GM18507 (cell line): ENCODE measurements around the gene HOXA1.

ENCODE experiments used
- DNase-seq: peaks from one replicate; pipeline ENCODE4 v3.0.0; 2011; ENCODE audit warnings: low read depth; ENCODE audit not compliant: insufficient read length; ENCODE audit errors: extremely low spot score
- FAIRE-seq: peaks from 2 replicates; lab custom pipeline; 2011; peaks lifted over from hg19 to GRCh38; lab: Jason Lieb, UNC

Gene HOXA1

DNA sequence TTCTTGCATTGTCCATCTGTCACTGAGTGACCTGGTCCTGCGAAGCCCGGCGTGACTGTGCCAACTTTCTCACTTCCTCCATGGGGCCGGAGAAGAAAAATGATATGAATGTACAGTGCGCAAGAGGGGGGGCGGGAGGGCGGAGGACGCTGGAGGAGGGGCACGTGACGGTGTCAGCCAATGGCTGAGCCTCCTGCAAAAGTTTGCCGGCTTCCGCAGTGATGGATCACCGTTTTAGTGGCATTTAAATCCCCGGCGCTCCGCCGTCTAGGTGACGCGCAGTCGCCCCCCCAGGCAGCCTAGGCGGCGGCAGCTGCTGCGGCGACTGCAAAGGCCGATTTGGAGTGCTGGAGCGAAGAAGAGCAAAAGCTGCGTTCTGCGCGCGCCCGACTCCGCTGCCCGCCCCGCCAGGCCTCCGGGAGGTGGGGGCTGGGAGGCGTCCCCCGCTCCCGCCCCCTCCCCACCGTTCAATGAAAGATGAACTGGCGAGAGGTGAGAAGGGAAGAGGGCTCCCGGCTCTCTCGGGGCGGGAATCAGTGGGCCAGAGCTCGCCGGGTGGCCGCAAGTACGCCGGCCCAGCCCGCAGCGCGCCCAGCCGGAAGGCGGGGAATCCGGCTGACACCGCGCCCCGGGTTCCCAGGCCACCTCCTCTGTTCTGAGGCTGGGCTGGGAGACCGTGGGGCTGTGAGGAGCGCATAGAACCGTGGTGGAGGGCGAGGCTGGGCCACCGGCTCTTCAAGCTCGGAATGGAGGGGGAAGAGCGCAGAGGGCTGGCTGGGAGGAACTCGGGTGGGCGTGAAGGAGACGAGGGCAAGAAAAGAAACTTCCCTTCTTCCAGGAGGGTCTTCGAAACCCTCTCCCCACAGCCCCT lies at the start of gene HOXA1:
HOXA1 (minus strand) TSS at position 104 of the 871 bp plus-strand sequence; CDS start at position 16, 88 bp downstream.
- DNase-seq (peak; percentile 93), FAIRE-seq (peak; percentile 96)

DNA sequence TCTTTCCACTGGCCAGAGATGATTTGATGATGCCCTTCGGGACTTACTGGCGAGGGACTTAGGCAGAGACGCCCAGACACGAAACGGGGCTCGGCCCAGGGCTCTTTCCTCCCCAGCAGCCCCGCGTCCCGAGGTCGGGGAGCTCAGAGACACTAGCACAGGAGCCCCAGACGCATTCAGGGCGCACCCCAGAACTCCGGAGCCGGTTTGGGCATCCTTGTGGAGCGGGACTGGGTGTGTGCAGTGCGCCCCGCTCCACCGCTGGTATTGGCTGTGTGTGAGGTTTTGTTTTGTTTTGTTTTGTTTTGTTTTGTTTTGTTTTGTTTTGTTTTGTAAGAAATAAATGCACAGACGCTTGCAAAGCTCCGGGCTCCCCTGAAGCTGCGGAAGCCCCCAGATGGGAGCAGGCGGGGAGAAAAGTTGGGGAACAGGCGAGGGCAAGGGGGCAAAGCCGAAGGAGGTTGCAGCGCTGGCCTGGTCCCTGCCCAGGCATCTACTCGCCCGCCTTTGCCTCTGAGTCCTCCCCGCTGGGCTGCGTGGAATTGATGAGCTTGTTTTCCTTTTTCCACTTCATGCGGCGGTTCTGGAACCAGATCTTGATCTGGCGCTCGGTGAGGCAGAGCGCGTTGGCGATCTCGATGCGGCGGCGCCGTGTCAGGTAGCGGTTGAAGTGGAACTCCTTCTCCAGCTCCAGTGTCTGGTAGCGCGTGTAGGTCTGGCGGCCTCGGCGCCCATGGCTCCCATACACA lies 49.5 kb upstream of the HOXA1 start:
- DNase-seq (no peak), FAIRE-seq (no peak)

DNA sequence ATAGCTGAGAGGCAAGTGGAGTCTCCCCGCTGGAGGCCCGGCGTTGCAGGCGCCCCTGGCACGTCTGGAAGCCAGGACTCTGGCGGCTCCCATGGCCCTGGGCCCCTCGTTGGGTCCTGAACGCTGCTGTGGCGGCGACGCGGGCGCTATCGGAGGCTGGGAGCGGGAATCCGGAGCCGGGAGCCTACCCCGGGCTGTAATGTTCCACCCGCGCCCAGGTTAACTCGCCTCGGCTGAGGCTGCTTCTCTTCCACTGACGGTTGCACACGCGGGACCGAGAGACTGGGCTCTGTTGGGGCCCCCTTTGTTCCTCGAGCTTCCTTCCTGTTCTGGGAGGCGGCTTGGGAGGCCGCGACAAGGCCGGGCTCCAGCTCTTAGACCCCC lies 49.0 kb upstream of the HOXA1 start:
- FAIRE-seq (no peak), DNase-seq (no peak)

GRCh38 chr7:27143950-27144780 lies 48.4 kb upstream of the HOXA1 start:
- no peak for FAIRE-seq
- no peak for DNase-seq

- FAIRE-seq: no peak
- DNase-seq: no peak
These were observed 47.5 kb upstream of the HOXA1 start, which contains the start of gene HOXA5 for GRCh38 chr7:27143023-27143949. Gene HOXA5 (minus strand): TSS chr7:27143681. CDS start chr7:27143607, 74 bp downstream.

GRCh38 chr7:27142580-27143022 lies 46.8 kb upstream of the HOXA1 start:
- DNase-seq: no peak
- no peak for FAIRE-seq

DNA sequence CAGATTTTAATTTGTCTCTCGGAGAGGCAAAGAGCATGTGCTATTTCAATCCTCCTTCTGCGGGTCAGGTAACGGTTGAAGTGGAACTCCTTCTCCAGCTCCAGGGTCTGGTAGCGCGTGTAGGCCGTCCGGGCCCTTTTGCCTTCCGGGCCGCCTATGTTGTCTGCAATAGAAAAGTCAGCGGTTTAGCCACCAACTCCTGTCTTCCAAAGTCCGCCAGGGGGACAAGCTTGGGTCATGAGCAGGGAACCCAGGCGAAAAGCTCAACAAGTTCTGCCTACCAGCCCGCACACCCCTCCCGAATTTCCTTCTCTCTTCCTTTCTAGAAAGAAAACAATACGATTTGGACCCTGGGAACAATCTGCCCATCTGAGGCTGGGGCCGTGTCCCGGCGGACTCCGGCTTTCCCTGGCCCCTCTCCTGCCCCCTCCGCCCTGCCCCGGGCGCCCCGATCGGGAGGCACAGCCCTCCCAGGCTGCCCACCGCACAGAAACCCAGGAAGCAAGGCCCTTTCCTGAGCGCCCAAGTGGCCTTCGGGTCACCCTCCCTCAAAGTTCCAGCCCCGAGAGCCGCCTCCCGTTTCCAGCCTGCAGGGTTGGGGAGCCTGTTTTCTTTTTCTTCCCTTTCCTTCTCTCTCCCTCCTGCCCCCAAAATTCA lies 46.3 kb upstream of the HOXA1 start:
- FAIRE-seq: no peak
- no peak for DNase-seq

DNA sequence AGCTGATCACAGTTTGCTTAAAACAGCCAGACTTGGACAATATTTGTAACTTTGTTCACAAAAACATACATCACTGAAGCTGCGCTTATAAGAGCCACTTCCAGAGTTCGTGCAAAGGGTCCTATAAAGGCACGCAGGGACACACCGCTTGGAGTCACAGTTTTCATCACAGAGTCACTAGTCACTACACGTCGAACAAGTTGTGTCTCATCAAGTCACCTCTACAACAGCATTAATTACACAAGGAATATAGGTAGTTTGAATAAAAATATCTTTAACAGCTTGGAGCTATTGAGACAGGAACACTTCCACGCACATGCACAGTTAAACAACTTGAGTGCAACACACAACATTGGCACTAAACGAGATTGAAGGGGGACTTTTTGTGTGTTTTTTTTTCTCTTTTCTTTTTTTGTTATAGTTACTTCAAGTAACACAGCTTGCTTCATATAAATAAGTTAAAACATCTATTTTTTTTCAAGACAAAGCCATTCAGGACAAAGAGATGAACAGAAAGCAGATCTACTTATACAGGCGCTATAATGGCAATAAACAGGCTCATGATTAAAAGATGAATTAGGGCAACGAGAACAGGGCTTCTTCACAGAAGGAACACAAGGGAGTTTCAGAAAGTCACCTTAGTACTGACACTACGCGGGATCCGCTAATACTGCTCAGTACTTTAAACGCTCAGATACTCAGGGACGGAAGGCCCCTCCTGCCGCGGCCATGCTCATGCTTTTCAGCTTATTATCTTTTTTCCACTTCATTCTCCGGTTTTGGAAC lies 45.5 kb upstream of the HOXA1 start:
- FAIRE-seq (no peak), DNase-seq (no peak)

DNA sequence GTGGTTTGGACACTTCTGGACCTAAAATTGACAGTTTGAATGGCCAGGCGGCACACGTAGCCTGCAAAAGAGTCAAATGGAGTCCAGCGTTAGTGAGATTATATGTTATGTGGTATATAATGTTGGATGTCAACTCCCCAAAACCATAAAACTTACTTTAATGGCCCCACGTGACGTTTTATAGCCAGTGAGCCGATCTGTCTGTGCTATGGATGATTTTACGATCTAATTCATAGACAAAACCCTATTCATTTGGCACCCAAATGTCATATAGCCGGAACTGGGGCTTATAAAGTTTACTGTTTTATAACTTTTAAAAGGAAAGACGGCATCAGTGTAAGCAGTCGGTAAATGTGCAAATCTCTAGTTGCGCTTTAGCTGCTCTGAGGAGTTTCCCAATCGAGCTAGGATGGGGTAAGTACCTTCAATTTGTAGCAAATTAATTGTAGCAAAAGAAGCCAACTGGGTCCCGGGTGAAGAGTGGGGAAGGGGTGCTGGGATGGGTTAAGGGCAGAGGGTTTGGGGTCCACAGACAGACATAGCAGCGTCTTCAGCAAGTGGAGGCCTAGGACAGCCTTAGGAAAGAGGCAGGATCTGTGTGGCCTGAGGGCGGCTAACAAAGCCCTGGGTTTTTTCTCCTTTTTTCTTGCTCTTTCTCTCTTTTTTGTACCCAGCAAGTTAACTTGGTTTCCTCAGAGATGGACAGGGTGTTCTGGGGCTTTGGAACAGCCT lies 44.5 kb upstream of the HOXA1 start:
- FAIRE-seq (no peak), DNase-seq (no peak)

GRCh38 chr7:27139334-27140125 lies 43.7 kb upstream of the HOXA1 start:
- no peak for FAIRE-seq
- DNase-seq: no peak

DNA sequence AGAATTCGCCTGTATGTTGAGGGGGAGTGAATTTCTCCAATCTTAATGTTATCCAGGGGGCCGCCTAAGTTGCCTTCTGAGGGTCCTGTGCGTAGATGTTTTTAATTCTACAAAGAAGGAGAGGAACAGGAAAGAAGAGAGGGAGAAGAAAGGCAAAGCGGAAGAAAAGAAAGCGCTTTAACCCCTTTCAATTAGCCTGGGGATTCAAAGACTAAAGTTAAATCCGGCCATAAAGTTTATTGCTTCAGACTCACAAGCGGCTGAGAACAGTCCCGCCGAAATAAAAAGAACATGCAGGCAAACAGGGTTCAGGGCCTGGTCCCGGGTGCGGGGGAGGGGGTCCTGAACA lies 43.2 kb upstream of the HOXA1 start:
- no peak for FAIRE-seq
- no peak for DNase-seq

GRCh38 chr7:27138472-27138871 lies 42.7 kb upstream of the HOXA1 start:
- DNase-seq (no peak), FAIRE-seq (no peak)

DNA sequence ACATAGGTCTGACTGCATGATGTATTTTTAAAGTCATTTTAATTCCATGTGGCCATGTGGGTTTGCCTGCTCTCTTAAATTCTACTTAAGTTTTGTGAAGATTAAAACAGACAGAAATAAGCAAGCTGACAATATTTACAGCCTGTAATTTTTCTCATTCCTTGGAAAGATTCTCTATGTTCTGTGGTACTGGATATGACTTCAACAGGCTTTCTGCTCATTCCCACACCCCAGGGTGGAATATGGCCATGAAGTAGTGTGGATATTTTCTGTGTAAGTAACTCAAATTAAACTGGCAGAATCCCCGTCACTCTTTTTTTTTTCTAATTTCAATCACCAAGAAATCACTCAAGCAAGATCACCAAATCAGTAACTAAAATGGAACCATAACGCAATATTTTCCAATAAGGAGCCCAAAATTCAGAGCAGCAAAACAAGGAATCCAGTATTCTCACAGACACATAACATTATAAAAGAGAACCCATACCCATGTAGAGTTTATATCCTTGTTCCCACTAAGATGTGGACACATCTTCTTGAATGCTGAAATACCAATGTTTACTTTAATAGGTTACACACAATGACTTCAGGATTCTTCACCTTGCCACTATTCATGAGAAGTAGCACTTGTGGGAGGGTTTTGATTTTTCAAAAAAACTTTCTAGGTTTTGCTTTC lies 42.0 kb upstream of the HOXA1 start:
- no peak for DNase-seq
- no peak for FAIRE-seq

DNA sequence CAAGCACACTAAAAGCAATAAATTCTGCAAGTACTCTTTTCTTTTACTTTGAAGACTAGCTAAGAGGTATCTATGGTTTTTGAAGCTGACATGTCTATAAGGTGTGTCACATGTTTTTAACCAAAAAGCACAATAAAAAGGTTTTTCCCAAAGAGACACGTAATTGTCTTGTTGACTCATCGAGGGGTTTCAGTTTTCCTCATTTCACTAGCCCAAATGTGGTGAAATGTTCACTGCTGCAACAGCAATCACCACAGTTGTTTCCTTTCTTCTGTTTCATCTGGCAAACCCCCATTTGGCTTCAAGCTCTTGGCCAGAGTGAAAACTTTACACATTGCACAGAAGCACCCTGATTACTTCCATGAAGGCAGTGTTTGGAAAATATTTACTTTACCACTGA lies 38.6 kb upstream of the HOXA1 start:
- DNase-seq (no peak), FAIRE-seq (peak; percentile 5)

- FAIRE-seq: no peak
These were observed 37.8 kb upstream of the HOXA1 start for GRCh38 chr7:27133409-27134231.

More at GRCh38 chr7:27133409-27134231, 37.8 kb upstream of the HOXA1 start:
- DNase-seq: no peak
